Stimulated activated naive CD8-positive, alpha-beta T cell treated with anti-CD3 and anti-CD28 coated beads, Interleukin-15, Interleukin-2, amounts not matched to agents 100 U/mL and 50 U/mL, for 24 hours (primary cell): ENCODE measurements around the gene TRANK1.
"Not testable (repeated sequence)": the region's sequence is repeated elsewhere in the genome, so short reads cannot be mapped to it uniquely, and the experiment has no call there.

ENCODE experiments used
- ATAC-seq: fragments of 150-1000 bp; cut with Tn5 transposase; one replicate; pipeline ENCODE4 v1.10.0; 2021
- DNase-seq: peaks from one replicate; pipeline ENCODE4 v3.0.0; 2021

The TRANK1 gene

DNA sequence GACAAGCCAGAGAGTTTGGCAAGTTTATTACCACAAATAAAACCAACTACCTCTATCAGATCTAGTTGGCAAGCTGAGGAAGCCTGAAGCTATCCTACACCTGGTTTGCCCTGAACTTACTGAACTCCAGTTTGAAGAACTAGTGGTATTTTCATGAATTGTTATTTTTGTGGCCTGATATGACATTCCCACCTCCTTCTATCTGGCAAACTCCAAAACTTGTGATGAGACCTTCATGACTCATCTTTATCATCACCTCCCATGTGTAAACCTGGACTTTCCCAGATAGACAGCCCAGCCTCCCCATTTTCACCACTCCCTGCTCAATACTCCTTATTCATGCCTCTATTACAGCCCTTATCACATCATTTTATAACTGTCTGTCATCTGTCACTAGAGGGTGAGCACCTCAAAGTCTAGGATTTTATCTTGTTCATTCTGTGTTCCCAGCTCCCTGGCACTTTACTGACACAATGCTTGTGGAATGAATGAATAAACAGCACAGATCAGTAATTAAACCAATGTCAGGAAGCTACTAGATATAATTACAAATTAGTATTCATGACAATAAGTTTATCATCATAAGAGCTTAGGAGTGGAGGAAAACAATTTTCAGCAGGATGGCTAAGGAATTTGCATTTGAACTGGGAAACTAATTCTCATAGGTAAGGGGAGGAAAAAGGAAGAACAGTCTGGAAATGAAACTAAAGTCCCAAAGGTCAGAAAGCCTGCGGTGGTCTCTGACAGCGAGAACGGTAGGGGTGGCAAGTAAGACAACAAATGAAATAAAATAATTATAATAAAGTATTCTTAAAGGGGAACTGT is 13.2 kb upstream of the TRANK1 start:
- DNase-seq (no peak), ATAC-seq (peak; percentile 51)

DNA sequence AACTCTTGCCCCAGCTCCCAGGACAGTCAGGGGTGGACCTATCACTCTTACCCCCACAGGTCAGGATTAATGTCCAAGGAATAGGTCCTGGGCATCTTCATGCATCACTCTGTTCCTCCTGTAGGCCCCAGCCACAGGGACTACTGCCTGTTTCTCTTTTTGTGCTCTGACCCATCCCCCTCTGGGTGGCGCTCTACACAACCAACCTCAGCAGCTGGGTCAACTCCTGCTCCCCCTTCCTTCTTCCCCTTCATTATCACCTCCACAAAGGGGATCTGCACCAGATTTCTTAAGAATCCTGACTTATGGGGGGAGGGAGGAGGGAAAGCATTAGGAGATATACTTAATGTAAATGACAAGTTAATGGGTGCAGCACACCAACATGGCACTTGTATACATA is 12.2 kb upstream of the TRANK1 start:
- DNase-seq (no peak), ATAC-seq (no peak)

GRCh38 chr3:36956155-36956554 is 11.3 kb upstream of the TRANK1 start:
- DNase-seq (no peak), ATAC-seq (peak; percentile 10)

DNA sequence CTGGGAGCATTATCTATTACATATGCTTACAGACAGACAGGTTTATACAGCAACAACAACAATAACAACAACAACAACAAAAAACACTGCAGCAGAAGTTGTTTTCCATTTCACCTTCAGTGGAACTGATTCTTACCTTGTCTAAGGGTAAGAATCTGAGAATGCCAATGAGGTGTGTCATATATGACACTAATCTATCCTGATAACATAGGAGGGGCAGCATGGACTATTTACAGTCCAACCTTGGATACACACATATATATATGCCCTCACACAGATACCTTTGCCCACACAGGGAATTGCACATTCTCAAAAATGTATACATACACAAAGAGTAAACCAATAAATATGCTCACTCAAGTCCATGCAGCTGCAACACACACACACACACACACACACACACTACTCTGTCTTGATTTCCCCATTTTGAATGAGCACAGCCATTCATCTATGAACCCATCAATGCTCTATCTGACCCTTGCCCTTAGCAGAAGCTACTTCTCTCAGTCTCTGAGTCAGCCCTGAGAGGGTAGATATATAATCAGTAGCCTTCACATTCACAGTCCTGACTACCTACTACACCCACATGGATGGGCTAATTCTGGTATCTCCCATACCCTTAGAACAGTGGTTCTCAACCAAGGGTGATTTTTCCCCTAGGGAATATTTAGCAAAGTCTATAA is 9.7 kb upstream of the TRANK1 start:
- DNase-seq = no peak
- no peak for ATAC-seq

DNA sequence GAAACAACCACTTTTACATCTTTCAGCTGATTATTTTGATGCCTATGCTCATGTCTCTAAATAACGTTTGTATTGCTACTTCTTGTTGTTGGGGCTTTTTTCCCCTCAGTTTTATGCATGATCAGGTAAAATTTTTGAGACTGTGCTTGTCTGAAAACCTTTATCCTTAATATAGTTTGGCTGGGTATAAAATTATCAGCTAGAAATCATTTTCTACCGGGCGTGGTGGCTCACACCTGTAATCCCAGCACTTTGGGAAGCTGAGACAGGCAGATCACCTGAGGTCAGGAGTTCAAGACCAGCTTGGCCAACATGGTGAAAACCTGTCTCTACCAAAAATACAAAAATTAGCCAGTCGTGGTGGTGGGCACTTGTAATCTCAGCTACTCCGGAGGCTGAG is 3.0 kb upstream of the TRANK1 start:
- ATAC-seq, DNase-seq: not testable (repeated sequence)

DNA sequence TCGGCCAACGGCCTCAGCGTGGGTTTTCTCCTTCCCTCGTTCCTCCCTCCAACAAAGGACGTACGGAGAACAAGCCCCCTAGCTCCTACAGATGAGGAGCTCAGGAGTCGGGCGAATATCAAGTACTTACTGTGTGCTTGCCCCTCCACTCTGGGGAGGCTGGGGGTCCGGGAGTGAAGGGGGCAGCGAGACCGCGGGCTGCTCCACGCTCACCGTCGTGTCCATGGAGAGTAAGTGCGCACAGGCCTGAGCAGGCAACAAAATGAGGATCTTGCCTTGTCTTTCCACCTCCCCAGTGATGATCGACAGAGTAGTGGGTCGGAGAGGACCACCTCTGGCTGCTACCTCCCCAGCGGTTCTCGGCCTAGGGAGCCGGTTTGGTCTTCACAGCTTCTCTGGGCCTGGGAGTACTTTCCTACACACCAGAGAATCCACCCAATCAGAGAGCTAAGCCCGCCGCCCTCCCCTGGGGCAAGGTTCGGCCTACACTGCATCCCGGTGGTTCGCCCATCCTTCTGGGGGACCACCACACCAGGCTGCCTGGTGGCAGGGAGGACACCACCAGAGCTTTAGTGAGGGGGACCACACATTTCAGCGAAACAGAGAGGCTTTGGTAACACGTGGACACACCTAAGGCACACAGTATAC is 603 bp upstream of the TRANK1 start:
- no peak for DNase-seq
- no peak for ATAC-seq

GRCh38 chr3:36944012-36944640 is 728 bp downstream of the TRANK1 start:
- DNase-seq = peak; percentile 55
- peak; percentile 57 for ATAC-seq

GRCh38 chr3:36943601-36944000 is 1.3 kb downstream of the TRANK1 start:
- DNase-seq = no peak
- no peak for ATAC-seq

DNA sequence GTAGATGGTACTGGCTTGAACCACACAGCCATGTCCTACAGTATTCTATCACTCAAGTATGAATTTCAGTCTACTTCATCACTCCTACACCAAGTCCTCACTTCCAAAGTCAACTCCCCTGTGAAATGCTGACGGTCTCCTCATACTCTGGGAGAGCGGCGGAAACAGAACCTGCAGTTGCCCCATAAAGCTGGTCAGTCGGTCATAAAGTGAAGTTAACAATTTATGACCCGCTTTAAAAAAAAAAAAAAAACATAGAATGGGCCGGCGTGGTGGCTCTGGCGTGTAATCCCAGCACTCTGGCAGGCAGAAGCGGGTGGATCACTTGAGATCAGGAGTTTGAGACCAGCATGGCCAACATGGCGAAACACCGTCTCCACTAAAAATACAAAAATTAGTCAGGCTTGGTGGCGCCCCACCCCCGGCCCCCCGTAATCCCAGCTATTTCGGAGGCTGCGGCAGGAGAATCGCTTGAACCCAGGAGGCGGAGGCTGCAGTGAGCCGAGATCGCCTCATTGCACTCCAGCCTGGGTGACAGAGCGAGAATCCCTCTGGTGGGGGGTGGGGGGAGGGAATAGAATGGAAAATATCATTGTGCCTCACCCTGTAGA is 2.1 kb downstream of the TRANK1 start:
- DNase-seq = no peak
- ATAC-seq = no peak

DNA sequence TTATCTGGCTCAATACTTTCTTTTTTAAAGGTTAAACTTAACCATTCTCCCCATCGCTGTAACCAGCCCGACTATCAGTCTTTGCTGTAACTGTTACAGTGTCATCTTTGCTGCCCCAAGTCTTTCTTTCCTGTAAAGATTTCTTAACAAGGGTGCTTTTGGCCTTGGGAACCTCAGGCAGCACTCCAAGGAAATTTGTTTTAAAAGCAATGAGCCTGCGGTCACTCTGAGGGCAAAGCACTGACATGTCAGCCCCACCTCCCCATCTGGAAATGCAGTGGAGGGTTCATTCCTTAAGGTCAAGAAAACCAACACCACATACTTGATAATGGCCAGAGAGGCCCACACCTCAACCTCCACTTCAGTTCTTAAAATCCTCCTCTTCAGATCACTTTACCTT is 3.2 kb downstream of the TRANK1 start:
- DNase-seq = no peak

GRCh38 chr3:36941162-36941561 is 3.7 kb downstream of the TRANK1 start:
- ATAC-seq (no peak), DNase-seq (no peak)

More for the DNA sequence above, 3.2 kb downstream of the TRANK1 start:
- ATAC-seq = no peak

DNA sequence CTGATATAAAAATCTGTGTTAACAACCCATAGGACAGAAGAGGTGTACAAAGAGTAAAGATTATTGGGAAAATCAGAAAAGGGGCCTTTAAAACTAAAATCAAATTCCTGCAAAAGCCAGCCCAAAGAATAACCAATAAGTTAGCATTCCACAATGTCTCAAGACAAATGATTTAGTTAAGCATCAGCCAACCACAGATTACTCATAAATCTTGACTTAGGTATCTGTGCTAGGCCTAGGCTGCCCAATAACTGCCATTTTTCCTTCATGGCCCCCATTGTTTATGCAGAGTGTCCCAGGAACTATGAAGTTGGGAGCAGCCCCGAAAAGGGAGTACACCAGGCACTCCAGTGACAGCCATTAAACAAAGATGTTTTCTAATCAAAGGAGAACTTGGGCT is 7.4 kb downstream of the TRANK1 start:
- DNase-seq (no peak), ATAC-seq (no peak)

GRCh38 chr3:36933540-36934296 is 11.1 kb downstream of the TRANK1 start:
- ATAC-seq = no peak
- no peak for DNase-seq

GRCh38 chr3:36931424-36931823 is 13.4 kb downstream of the TRANK1 start:
- DNase-seq, ATAC-seq: not testable (repeated sequence)

DNA sequence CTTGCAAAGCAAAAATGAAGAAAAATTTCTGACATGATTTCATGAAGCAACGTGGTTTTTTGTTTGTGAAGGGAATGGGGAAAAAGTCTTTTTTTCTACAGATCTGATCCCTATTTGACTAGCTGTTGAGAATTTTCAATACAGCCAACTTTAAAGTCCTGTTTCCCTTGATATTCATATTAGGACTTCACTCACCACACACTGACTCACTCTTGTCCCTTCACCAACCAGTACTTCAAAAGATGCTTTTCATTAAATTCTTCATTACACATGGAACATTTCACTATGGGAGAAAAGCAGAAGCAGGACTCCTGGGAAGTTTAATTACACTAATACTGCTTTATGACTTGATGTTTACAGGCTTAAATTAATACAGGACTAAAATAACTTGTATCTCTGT is 16.6 kb downstream of the TRANK1 start:
- DNase-seq (no peak), ATAC-seq (no peak)

- no peak for ATAC-seq
- no peak for DNase-seq
Observed at GRCh38 chr3:36926292-36926897, 18.5 kb downstream of the TRANK1 start.

DNA sequence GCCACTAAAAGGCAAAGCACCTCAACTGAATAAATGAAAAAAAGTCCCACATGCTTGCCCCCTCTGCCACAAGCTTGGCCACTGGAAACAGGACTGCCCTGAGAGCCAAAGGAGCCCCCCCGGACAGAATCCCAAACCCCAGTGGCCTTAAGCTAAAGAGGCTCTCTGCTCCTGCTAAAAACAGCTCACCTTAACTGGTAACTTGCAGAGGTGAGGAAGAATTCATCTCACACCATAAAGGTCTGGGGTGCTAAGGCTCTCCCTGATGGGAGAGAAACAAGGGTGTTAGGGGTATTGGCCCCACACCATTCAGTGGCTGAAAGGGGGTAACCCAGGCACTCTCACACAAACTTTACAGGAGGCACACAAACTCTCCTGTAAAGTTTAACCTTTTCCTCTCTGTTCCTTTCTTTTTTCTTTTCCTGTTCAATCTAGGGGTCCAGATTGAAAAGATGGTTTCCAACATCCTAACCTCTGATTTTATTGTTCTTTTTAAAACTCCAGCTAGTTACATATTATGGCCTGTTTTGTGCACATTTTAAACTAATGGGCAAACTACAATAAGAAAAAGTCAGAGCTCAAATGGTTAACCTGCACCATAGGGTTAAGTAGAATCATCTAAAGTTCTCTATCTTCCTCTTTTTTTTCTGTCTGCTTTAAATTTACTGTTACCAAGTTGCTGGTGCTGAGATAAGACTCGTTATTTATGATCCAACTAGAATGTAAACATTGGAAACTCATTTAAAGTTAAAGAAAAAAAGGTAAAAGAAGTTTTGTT is 19.9 kb downstream of the TRANK1 start:
- ATAC-seq (no peak), DNase-seq (no peak)

DNA sequence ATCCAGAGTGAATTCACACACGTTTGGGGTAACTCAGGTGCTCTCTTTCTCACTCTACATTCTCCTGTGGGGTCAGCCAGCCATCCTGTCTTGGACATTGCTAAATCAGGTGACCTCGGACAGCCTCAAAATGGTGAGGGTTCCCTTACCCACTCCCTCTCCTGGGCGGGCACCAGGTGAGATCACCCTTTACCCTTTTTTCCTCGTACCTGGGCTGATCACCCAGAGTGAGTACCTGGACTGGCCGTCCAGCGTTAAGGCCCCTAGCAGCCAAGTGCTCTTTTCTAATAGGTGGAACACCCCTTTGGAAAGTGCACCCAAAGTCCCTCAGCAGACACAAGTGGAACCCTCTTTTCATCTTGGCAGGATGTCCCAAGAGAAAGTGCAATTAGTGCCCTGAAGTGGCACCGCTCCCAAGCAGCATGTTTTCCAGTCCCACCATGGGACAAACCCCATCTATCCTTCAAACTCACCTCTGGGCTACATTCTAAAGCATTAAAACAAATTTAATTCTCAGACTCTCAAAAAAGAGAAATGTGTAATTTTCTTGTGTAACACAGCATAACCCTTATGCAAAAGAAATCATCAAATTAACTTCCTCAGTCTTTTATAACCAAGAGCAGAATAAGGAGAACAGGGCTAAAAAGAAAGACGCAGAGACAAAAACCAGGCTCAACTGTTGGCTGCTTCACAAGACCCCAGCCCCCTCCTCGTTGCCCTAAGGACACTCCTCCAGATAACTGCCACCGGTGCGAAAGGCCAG is 20.7 kb downstream of the TRANK1 start:
- DNase-seq = no peak

GRCh38 chr3:36923523-36923943 is 21.3 kb downstream of the TRANK1 start:
- ATAC-seq (no peak), DNase-seq (no peak)

More for the DNA sequence above, 20.7 kb downstream of the TRANK1 start:
- ATAC-seq = no peak
